Stimulated activated CD4-positive, alpha-beta T cell treated with anti-CD3 and anti-CD28 coated beads, Interleukin-4, amount 100 ng/mL, for 48 hours (primary cell): Measurements from ENCODE around the gene TIMM44.
"Not testable (repeated sequence)": the region's sequence is repeated elsewhere in the genome, so short reads cannot be mapped to it uniquely, and the experiment has no call there.

Source experiments
- DNase-seq, 2 donors: peaks; one replicate each; pipeline ENCODE4 v3.0.0-alpha.2; 2020; ENCODE audit warnings: low read depth in 2 of 2

The TIMM44 gene

GRCh38 chr19:7900931-7901330 is 42.5 kb downstream of the TIMM44 start:
- DNase-seq, result no peak

GRCh38 chr19:7900401-7900870 is 43.0 kb downstream of the TIMM44 start:
- no peak for DNase-seq

GRCh38 chr19:7899751-7900378 is 43.6 kb downstream of the TIMM44 start:
- no peak for DNase-seq

- DNase-seq, result no peak
Observed at GRCh38 chr19:7898967-7899366, 44.5 kb downstream of the TIMM44 start.

GRCh38 chr19:7897292-7897691 is 46.2 kb downstream of the TIMM44 start:
- no peak for DNase-seq

GRCh38 chr19:7895565-7895964 is 47.9 kb downstream of the TIMM44 start:
- DNase-seq, result no peak

- no peak for DNase-seq
Observed at GRCh38 chr19:7894612-7895309, 48.7 kb downstream of the TIMM44 start.

GRCh38 chr19:7893362-7894101 is 49.9 kb downstream of the TIMM44 start:
- not testable (repeated sequence) for DNase-seq

- no peak for DNase-seq
Observed at GRCh38 chr19:7888826-7889217, 54.6 kb downstream of the TIMM44 start.

GRCh38 chr19:7888145-7888825 is 55.2 kb downstream of the TIMM44 start, which contains the start of gene LRRC8E:
Gene LRRC8E, plus strand, starts transcription at chr19:7888510. Its CDS starts 7,094 bp downstream, at chr19:7895604.
- peak; percentile 32 to 48 for DNase-seq

GRCh38 chr19:7887408-7888144 is 55.9 kb downstream of the TIMM44 start:
- DNase-seq, result no peak

- DNase-seq, result no peak
Observed at GRCh38 chr19:7885818-7886217, 57.6 kb downstream of the TIMM44 start.

GRCh38 chr19:7883796-7884570 is 59.5 kb downstream of the TIMM44 start:
- DNase-seq, result no peak

GRCh38 chr19:7883105-7883504 is 60.4 kb downstream of the TIMM44 start:
- DNase-seq, result no peak

- DNase-seq, result no peak
Observed at GRCh38 chr19:7881910-7882309, 61.6 kb downstream of the TIMM44 start.

GRCh38 chr19:7879836-7880235 is 63.6 kb downstream of the TIMM44 start:
- no peak for DNase-seq

- no peak for DNase-seq
Observed at GRCh38 chr19:7879111-7879807, 64.2 kb downstream of the TIMM44 start.

- DNase-seq, result no peak
Observed at GRCh38 chr19:7877249-7877836, 66.1 kb downstream of the TIMM44 start.
